NCI-H187 treated with DMSO at 0.1 percent for 48 hours (cell line): Measurements from ENCODE around the gene WDR53.
"Not testable (repeated sequence)": the region's sequence is repeated elsewhere in the genome, so short reads cannot be mapped to it uniquely, and the experiment has no call there.

Experiments
- DNase-seq: peaks from one replicate; lab custom pipeline; 2025; lab: John Stamatoyannopoulos, UW

Gene WDR53

GRCh38 chr3:196568246-196569002 lies at the start of gene WDR53, which contains the start of gene FBXO45:
Gene WDR53, minus strand, starts transcription at chr3:196568554. Its CDS starts 7,079 bp downstream, at chr3:196561475.
Gene FBXO45, plus strand, starts transcription at chr3:196568660. Its CDS starts 325 bp downstream, at chr3:196568985.
- peak; percentile 55 for DNase-seq

GRCh38 chr3:196617256-196617655 lies 48.9 kb upstream of the WDR53 start:
- DNase-seq: no peak

- DNase-seq: not testable (repeated sequence)
Measured at GRCh38 chr3:196615234-196615633, 46.9 kb upstream of the WDR53 start.

- no peak for DNase-seq
Measured at GRCh38 chr3:196611761-196612483, 43.6 kb upstream of the WDR53 start.

- DNase-seq: no peak
Measured at GRCh38 chr3:196609805-196610515, 41.6 kb upstream of the WDR53 start.

GRCh38 chr3:196609343-196609775 lies 41.0 kb upstream of the WDR53 start:
- no peak for DNase-seq

GRCh38 chr3:196608693-196609092 lies 40.3 kb upstream of the WDR53 start:
- DNase-seq: no peak

- no peak for DNase-seq
Measured at GRCh38 chr3:196604548-196604947, 36.2 kb upstream of the WDR53 start.

- DNase-seq: no peak
Measured at GRCh38 chr3:196603683-196604082, 35.3 kb upstream of the WDR53 start.

GRCh38 chr3:196602673-196603072 lies 34.3 kb upstream of the WDR53 start:
- no peak for DNase-seq

GRCh38 chr3:196600359-196600758 lies 32.0 kb upstream of the WDR53 start:
- DNase-seq: no peak

- no peak for DNase-seq
Measured at GRCh38 chr3:196599734-196600128, 31.4 kb upstream of the WDR53 start.

- DNase-seq: not testable (repeated sequence)
Measured at GRCh38 chr3:196597971-196598733, 29.8 kb upstream of the WDR53 start.

- DNase-seq: no peak
Measured at GRCh38 chr3:196596355-196596754, 28.0 kb upstream of the WDR53 start.

- DNase-seq: no peak
Measured at GRCh38 chr3:196590279-196590678, 21.9 kb upstream of the WDR53 start.

- DNase-seq: no peak
Measured at GRCh38 chr3:196585044-196585757, 16.8 kb upstream of the WDR53 start.

- no peak for DNase-seq
Measured at GRCh38 chr3:196572389-196572788, 4.0 kb upstream of the WDR53 start.

- not testable (repeated sequence) for DNase-seq
Measured at GRCh38 chr3:196570332-196570731, 2.0 kb upstream of the WDR53 start.

- no peak for DNase-seq
Measured at GRCh38 chr3:196569003-196569516, 706 bp upstream of the WDR53 start.

GRCh38 chr3:196563721-196564225 lies 4.6 kb downstream of the WDR53 start:
- no peak for DNase-seq

GRCh38 chr3:196559826-196560225 lies 8.5 kb downstream of the WDR53 start:
- no peak for DNase-seq
